Central memory CD4-positive, alpha-beta T cell (primary cell): ENCODE results near the gene FARSA.
"Not testable (repeated sequence)": the region's sequence is repeated elsewhere in the genome, so short reads cannot be mapped to it uniquely, and the experiment has no call there.

Experiments
- DNase-seq: peaks from one replicate; pipeline ENCODE4 v3.0.0; 2022
- total RNA-seq, 3 experiments: gene quantifications; one replicate each; lab custom pipeline; 2026; lab: John Stamatoyannopoulos, UW

Gene FARSA
- total RNA-seq = 29.1 to 289 (median 60.7) reads per million in 3 experiments

GRCh38 chr19:12933287-12934072 lies at the start of gene FARSA:
Gene FARSA, minus strand, starts transcription at chr19:12933711. Its CDS starts 15 bp downstream, at chr19:12933696.
- peak; percentile 83 for DNase-seq

DNA sequence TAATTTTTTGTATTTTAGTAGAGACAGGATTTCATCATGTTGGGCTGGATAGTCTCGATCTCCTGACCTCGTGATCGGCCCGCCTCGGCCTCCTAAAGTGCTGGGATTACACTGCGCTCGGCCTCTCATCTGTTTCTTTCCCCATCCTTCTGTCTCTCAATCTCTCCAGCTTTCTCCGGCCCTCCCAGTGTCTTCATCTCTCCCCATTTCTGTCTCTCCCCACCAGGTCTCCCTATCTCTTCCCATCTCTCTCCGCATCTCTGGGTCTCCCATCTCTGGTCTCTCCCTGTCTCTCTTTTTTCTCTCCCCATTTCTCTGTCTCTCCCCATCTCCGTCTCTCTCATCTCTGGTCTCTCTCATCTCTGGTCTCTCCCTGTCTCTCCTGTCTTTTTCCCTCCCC lies 49.6 kb upstream of the FARSA start:
- no peak for DNase-seq

- DNase-seq = no peak
These were observed 49.1 kb upstream of the FARSA start for GRCh38 chr19:12982648-12983047.

- DNase-seq = no peak
These were observed 46.5 kb upstream of the FARSA start for GRCh38 chr19:12979974-12980373.

- not testable (repeated sequence) for DNase-seq
These were observed 42.6 kb upstream of the FARSA start for GRCh38 chr19:12976109-12976508.

GRCh38 chr19:12975221-12975741 lies 41.8 kb upstream of the FARSA start:
- no peak for DNase-seq

GRCh38 chr19:12974301-12975220 lies 41.0 kb upstream of the FARSA start:
- DNase-seq = no peak

- DNase-seq = no peak
These were observed 39.7 kb upstream of the FARSA start for GRCh38 chr19:12973236-12973635.

- DNase-seq = no peak
These were observed 36.7 kb upstream of the FARSA start for GRCh38 chr19:12970070-12970820.

DNA sequence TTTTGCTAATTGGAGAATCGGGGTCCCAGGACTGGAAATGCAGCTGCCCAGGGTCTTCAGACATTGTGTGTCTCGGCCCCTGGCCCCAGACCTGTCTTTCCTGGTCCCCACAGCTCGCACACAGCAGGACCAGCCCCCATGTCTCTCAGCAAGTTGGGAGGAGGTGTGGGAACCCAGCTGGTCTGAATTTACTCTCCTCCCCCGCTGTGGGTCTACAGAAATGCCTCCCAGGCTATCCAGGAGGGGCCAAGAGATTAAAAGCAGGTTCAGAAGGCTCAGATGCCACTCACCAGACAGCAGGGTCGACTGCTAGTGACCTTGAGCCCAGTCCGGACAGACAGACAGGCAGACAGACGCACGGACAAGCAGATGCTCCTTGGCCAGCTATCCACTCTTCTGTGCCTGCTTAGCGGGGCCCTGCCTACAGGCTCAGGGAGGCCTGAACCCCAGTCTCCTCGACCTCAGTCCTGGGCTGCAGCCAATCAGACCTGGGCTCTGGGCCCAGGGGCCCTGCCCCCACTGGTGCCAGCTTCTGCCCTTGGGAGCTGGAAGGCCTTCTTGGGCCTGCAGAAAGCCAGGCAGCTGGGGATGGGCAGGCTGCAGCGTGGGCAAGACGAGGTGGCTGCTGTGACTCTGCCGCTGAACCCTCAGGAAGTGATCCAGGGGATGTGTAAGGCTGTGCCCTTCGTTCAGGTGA lies 35.9 kb upstream of the FARSA start, which contains the start of gene DAND5:
TSS of gene DAND5 (plus strand) at position 285 of the 697 bp plus-strand sequence. CDS start at position 370, 85 bp downstream.
- DNase-seq = no peak

GRCh38 chr19:12967907-12968306 lies 34.4 kb upstream of the FARSA start:
- no peak for DNase-seq

- DNase-seq = no peak
These were observed 32.3 kb upstream of the FARSA start for GRCh38 chr19:12965812-12966135.

DNA sequence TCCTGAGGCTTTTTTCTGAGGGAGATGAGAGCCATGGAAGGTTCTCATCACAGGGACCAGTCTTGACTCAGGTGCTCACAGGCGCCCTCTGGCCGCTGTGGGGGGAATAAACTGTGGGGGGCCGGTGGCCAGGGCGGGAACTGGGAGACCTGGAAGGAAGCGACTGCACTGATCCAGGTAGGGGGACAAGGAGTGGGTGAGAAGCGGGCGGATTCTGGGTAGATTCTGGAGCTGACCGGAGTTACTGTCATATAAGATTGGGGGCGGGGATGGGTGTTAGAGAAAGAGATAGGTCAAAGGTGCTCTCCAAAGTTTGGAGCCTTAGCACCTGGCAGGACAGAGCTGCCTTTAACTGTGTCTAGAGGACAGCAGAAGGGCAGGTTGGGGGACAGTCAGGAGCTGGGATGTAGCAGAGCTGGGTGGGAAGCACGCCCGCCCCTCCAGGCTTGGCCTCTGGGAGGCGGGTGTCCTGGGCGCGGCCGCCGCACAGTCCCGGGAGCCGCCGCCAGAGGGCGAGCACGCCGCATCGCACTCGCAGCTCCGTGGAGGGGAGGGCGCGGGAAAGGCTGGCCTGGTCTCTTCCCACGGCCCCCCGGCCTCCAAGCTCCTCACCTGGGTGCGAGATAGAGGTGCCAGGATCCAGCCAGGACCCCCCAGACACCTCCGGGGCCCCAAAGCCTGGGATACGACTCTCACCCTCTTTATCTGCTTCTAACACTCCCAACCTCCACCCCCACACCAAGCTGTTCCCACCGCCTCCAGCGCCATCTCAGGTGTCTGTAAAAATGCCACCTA lies 31.7 kb upstream of the FARSA start:
- peak; percentile 70 for DNase-seq

DNA sequence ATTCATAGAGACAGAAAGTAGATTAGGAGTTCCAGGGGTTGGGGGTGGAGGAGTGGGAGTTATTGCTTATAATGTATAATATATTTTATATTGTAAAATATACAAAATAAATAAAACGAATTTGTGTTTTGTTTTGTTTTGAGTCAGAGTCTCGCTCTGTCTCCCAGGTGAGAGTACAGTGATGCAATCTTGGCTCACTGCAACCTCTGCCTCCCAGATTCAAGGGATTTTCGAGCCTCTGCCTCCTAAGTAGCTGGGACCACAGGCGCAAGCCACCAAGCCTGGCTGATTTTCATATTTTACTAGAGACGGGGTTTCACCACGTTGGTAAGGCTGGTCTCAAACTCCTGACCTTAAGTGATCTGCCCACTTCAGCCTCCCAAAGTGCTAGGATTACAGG lies 26.0 kb upstream of the FARSA start:
- DNase-seq = no peak

DNA sequence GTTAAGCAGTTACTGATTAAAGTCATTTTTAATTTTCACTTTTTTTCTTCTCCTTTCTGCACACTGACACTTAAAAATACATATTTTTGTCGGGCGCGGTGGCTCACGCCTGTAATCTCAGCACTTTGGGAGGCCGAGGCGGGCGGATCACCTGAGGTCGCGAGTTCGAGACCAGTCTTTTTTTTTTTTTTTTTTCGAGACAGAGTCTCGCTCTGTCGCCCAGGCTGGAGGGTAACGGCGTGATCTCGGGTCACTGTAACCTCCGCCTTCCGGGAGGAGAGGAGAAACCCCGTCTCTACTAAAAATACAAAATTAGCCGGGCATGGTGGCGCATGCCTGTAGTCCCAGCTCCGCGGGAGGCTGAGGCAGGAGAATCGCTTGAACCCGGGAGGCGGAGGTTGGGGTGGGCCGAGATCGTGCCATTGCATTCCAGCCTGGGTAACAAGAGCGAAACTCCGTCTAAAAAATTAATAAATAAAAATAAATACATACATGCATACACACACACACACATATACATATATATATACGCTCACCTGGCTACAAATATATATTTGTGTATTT lies 24.0 kb upstream of the FARSA start:
- DNase-seq = not testable (repeated sequence)

- DNase-seq = peak; percentile 75
These were observed 23.2 kb upstream of the FARSA start, which contains the start of gene GADD45GIP1 for GRCh38 chr19:12956446-12957388. Gene GADD45GIP1, minus strand, starts transcription at chr19:12957223. Its CDS starts 11 bp downstream, at chr19:12957212.

GRCh38 chr19:12955996-12956395 lies 22.5 kb upstream of the FARSA start:
- DNase-seq = no peak

DNA sequence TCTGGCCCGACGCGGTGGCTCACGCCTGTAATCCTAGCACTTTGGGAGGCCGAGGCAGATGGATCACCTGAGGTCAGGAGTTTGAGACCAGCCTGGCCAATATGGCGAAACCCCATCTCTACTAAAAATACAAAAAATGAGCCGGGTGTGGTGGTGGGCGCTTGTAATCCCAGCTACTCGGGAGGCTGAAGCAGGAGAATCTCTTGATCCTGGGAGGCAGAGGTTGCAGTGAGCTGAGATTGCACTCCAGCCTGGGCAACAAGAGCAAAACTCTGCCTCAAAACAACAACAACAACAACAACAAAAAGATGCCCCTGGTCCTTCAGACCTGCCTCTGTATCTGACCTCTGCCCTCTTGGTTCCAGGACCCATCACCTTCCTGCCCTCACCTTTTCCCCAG lies 22.1 kb upstream of the FARSA start:
- not testable (repeated sequence) for DNase-seq

GRCh38 chr19:12954612-12954962 lies 21.1 kb upstream of the FARSA start:
- no peak for DNase-seq
